Activated naive CD4-positive, alpha-beta T cell treated with Interleukin-2 at 50 U/mL for 16 hours (primary cell): ENCODE data around the gene CDH11.

Experiments
- DNase-seq: peaks from one replicate; pipeline ENCODE4 v3.0.0-alpha.2; 2020

Gene CDH11

GRCh38 chr16:65069065-65069464, 52.8 kb downstream of the CDH11 start:
- no peak for DNase-seq

GRCh38 chr16:65068151-65068740, 53.6 kb downstream of the CDH11 start:
- no peak for DNase-seq

GRCh38 chr16:65066651-65067050, 55.2 kb downstream of the CDH11 start:
- DNase-seq: no peak

GRCh38 chr16:65065031-65065430, 56.8 kb downstream of the CDH11 start:
- DNase-seq: no peak

GRCh38 chr16:65064131-65064530, 57.7 kb downstream of the CDH11 start:
- DNase-seq: no peak

- no peak for DNase-seq
Observed at GRCh38 chr16:65062736-65063583, 58.9 kb downstream of the CDH11 start.

- no peak for DNase-seq
Observed at GRCh38 chr16:65061935-65062518, 59.8 kb downstream of the CDH11 start.

- no peak for DNase-seq
Observed at GRCh38 chr16:65061263-65061662, 60.6 kb downstream of the CDH11 start.

- no peak for DNase-seq
Observed at GRCh38 chr16:65059406-65059980, 62.4 kb downstream of the CDH11 start.

- no peak for DNase-seq
Observed at GRCh38 chr16:65057184-65057583, 64.7 kb downstream of the CDH11 start.

GRCh38 chr16:65054457-65054856, 67.4 kb downstream of the CDH11 start:
- DNase-seq: no peak

- DNase-seq: no peak
Observed at GRCh38 chr16:65049679-65050078, 72.2 kb downstream of the CDH11 start.

GRCh38 chr16:65045961-65046360, 75.9 kb downstream of the CDH11 start:
- no peak for DNase-seq

- DNase-seq: no peak
Observed at GRCh38 chr16:65044873-65045272, 77.0 kb downstream of the CDH11 start.

GRCh38 chr16:65044026-65044425, 77.8 kb downstream of the CDH11 start:
- no peak for DNase-seq

- no peak for DNase-seq
Observed at GRCh38 chr16:65042438-65043365, 79.2 kb downstream of the CDH11 start.

- DNase-seq: no peak
Observed at GRCh38 chr16:65041667-65042066, 80.2 kb downstream of the CDH11 start.

GRCh38 chr16:65038100-65038499, 83.8 kb downstream of the CDH11 start:
- no peak for DNase-seq

GRCh38 chr16:65037556-65037955, 84.3 kb downstream of the CDH11 start:
- no peak for DNase-seq

- DNase-seq: no peak
Observed at GRCh38 chr16:65034915-65035314, 86.9 kb downstream of the CDH11 start.

GRCh38 chr16:65032387-65032786, 89.5 kb downstream of the CDH11 start:
- no peak for DNase-seq

- DNase-seq: no peak
Observed at GRCh38 chr16:65024767-65025178, 97.1 kb downstream of the CDH11 start.

- no peak for DNase-seq
Observed at GRCh38 chr16:65023802-65024201, 98.1 kb downstream of the CDH11 start.
